Measurements from ENCODE around the gene LPIN1.

The LPIN1 gene

DNA sequence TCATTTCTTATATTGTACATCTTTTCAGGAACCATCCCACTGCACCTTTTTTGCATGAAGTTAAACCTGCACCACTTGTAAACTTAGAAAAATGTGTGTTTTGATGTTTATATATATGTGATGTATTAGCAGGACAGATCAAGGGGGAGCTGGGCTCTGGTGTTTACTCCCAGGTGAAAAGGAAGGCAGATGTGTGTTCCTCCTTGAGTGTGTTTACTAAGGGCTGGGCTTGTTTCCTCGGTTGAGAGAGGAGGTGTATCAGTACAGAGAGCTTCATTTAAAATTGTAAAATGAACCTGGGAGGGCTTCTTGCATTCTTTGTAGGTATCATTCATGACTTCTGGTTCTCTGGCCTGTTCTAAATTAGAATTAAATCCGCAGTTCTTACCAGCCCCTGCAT lies 14.8 kb downstream of the LPIN1 start:
- Histone ChIP-seq H2AFZ (ENCODE audit: low read depth) (no peak overlapping the region), H3K4me3 (IDR thresholded peaks at IDR 0.05; ENCODE audit: insufficient read depth, low read depth, low read length) (no peak overlapping the region), H4K20me1 (ENCODE audit: insufficient read depth) (no peaks in the 10 kb centered on the region), H3K79me2 (ENCODE audit: insufficient read depth, low read depth) (peaks cover 82% of the 10 kb centered on the region), H3K4me1 (ENCODE audit: low read depth, poor library complexity, severe bottlenecking) (peaks cover 20% of the 10 kb centered on the region), H3K27me3 (ENCODE audit: insufficient read depth, low read depth) (no peaks in the 10 kb centered on the region), H3K4me2 (no peak overlapping the region), H3K9ac (no peak overlapping the region), H3K27ac (no peak overlapping the region), H3K36me3 (ENCODE audit: insufficient read depth) (peaks cover 5% of the 10 kb centered on the region; the same call in 1 of the 2 replicates)
- TF ChIP-seq, protein P1, sequence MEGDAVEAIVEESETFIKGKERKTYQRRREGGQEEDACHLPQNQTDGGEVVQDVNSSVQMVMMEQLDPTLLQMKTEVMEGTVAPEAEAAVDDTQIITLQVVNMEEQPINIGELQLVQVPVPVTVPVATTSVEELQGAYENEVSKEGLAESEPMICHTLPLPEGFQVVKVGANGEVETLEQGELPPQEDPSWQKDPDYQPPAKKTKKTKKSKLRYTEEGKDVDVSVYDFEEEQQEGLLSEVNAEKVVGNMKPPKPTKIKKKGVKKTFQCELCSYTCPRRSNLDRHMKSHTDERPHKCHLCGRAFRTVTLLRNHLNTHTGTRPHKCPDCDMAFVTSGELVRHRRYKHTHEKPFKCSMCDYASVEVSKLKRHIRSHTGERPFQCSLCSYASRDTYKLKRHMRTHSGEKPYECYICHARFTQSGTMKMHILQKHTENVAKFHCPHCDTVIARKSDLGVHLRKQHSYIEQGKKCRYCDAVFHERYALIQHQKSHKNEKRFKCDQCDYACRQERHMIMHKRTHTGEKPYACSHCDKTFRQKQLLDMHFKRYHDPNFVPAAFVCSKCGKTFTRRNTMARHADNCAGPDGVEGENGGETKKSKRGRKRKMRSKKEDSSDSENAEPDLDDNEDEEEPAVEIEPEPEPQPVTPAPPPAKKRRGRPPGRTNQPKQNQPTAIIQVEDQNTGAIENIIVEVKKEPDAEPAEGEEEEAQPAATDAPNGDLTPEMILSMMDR (conservative IDR thresholded peaks at IDR 0.05; ENCODE audit: low read depth, low read length), result no peak

DNA sequence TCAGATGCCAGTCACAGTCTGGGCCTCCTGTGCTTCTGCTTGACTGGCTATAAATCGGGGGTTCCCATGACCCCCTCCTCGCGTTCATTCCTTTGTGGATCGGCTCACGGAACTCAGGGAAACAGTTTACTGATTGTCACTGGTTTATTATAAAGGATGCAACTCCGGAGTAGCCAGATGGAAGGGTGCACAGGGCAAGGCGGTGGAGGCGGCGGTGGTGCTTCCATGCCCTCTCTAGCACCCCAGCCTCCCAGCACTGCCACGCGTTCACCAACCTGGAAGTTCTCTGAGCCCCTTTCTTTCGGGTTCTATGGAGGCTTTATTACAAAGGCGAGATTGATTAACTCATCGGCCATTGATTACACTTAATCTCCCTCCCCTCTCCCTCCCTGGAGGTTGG lies 15.6 kb downstream of the LPIN1 start:
- Histone ChIP-seq H3K79me2 (ENCODE audit: insufficient read depth, low read depth) (peaks cover 74% of the 10 kb centered on the region), H3K27ac (no peak overlapping the region), H2AFZ (ENCODE audit: low read depth) (no peak overlapping the region), H4K20me1 (ENCODE audit: insufficient read depth) (no peaks in the 10 kb centered on the region), H3K4me2 (no peak overlapping the region), H3K4me1 (ENCODE audit: low read depth, poor library complexity, severe bottlenecking) (peaks cover 13% of the 10 kb centered on the region), H3K4me3 (IDR thresholded peaks at IDR 0.05; ENCODE audit: insufficient read depth, low read depth, low read length) (no peak overlapping the region), H3K9ac (no peak overlapping the region), H3K27me3 (ENCODE audit: insufficient read depth, low read depth) (no peaks in the 10 kb centered on the region), H3K36me3 (ENCODE audit: insufficient read depth) (peaks cover 5% of the 10 kb centered on the region; the same call in 1 of the 2 replicates)
- TF ChIP-seq, protein P1 (conservative IDR thresholded peaks at IDR 0.05; ENCODE audit: low read depth, low read length), result no peak

DNA sequence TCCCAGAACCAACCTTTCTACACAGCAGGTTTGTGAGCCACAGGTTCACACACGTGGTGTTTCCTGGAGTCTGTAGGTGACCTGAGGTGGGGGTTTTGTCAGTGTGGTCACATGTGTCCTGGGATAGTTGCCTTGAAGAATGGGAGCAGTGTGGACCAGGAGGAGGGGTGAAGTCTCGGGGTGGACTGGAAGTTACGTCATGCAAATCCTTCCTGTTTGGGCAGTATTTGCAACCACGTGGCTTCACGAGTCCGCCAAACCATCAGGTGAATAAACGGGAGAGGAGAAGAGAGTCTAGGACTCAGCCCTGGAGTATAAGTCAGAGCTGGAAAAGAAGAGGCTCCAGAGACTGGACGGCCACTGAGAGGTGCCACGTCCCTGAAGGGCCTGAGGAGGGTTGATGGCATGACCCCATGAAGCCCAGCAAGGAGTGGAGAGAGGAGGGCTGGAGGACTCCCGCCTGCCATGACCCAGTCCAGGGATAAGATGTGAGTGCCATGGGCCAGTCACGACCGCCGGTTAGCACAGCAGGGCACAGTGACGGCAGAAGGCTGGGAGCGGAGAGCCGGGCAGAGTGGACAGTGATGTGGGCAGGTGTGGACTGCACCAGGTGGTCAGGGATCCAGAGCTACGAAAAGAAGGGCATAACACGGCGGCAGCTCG lies 16.5 kb downstream of the LPIN1 start:
- peaks cover 65% of the 10 kb centered on the region for H3K79me2 ChIP-seq (ENCODE audit: insufficient read depth, low read depth)
- peaks cover 5% of the 10 kb centered on the region for H3K4me1 ChIP-seq (ENCODE audit: low read depth, poor library complexity, severe bottlenecking)
- H3K36me3 ChIP-seq (ENCODE audit: insufficient read depth), result peaks cover 9% of the 10 kb centered on the region; the same call in 1 of the 2 replicates
- no peak overlapping the region for H3K9ac ChIP-seq
- H3K27me3 ChIP-seq (ENCODE audit: insufficient read depth, low read depth), result no peaks in the 10 kb centered on the region
- no peak overlapping the region for H3K27ac ChIP-seq
- no peak overlapping the region for H3K4me2 ChIP-seq
- H3K4me3 ChIP-seq (IDR thresholded peaks at IDR 0.05; ENCODE audit: insufficient read depth, low read depth, low read length), result no peak overlapping the region
- H2AFZ ChIP-seq (ENCODE audit: low read depth), result no peak overlapping the region
- TF ChIP-seq, protein P1 (conservative IDR thresholded peaks at IDR 0.05; ENCODE audit: low read depth, low read length), result no peak
- H4K20me1 ChIP-seq (ENCODE audit: insufficient read depth), result no peaks in the 10 kb centered on the region

DNA sequence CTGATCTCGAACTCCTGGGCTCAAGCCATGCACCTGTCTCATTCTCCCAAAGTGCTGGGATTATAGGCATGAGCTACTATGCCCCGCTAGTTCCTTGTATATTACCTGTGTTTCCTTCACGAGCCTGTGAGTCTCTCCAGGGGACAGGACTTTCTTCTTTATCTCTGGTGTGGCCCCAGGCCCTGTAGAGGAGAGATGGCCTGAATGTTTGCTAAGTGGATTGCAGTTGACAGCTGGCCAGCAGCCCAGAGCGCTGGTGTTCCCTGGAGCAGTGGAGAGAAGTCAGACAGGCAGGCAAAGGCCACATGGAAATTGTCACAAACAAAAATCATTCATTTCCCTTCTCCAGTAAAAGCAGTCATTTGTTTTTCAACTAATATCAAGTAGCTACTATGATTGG lies 17.9 kb downstream of the LPIN1 start:
- Histone ChIP-seq H3K79me2 (ENCODE audit: insufficient read depth, low read depth) (peaks cover 51% of the 10 kb centered on the region), H3K4me1 (ENCODE audit: low read depth, poor library complexity, severe bottlenecking) (peaks cover under 1% of the 10 kb centered on the region), H3K9ac (no peak overlapping the region), H3K27me3 (ENCODE audit: insufficient read depth, low read depth) (no peaks in the 10 kb centered on the region), H3K4me3 (IDR thresholded peaks at IDR 0.05; ENCODE audit: insufficient read depth, low read depth, low read length) (no peak overlapping the region), H3K4me2 (no peak overlapping the region), H2AFZ (ENCODE audit: low read depth) (no peak overlapping the region), H3K36me3 (ENCODE audit: insufficient read depth) (peaks cover 9% of the 10 kb centered on the region; the same call in 1 of the 2 replicates), H3K27ac (no peak overlapping the region), H4K20me1 (ENCODE audit: insufficient read depth) (no peaks in the 10 kb centered on the region)
- TF ChIP-seq, protein P1 (conservative IDR thresholded peaks at IDR 0.05; ENCODE audit: low read depth, low read length), result no peak
